ENCODE results near the gene SLC24A3. TPM values are rescaled to one million over a fixed set of nuclear protein-coding genes. Genes with fewer than 3 reads are reported as not detected.

The SLC24A3 gene
- total RNA-seq, 6 experiments from 2014 or later, result not detected

- TF ChIP-seq, protein P1, sequence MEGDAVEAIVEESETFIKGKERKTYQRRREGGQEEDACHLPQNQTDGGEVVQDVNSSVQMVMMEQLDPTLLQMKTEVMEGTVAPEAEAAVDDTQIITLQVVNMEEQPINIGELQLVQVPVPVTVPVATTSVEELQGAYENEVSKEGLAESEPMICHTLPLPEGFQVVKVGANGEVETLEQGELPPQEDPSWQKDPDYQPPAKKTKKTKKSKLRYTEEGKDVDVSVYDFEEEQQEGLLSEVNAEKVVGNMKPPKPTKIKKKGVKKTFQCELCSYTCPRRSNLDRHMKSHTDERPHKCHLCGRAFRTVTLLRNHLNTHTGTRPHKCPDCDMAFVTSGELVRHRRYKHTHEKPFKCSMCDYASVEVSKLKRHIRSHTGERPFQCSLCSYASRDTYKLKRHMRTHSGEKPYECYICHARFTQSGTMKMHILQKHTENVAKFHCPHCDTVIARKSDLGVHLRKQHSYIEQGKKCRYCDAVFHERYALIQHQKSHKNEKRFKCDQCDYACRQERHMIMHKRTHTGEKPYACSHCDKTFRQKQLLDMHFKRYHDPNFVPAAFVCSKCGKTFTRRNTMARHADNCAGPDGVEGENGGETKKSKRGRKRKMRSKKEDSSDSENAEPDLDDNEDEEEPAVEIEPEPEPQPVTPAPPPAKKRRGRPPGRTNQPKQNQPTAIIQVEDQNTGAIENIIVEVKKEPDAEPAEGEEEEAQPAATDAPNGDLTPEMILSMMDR (IDR thresholded peaks at IDR 0.05), result 0 out of 2 replicates have a peak, but pooled peaks have one; percentile 10
- Mint-ChIP-seq H3K36me3 (ENCODE audit: low read depth) (peaks cover 2% of the 10 kb centered on the region), H3K27ac (peak overlapping the region; percentile 94), H3K27me3 (ENCODE audit: insufficient read depth) (peaks cover 2% of the 10 kb centered on the region; the same call in 1 of the 2 replicates), H3K4me3 (peak overlapping the region; percentile 96), H3K9me3 (no peaks in the 10 kb centered on the region), H3K4me1 (ENCODE audit: low read depth) (peaks cover 42% of the 10 kb centered on the region)
- DNase-seq, result no peak
Measured at GRCh38 chr20:19756761-19757486, 544.5 kb downstream of the SLC24A3 start.

- Mint-ChIP-seq H3K4me1 (ENCODE audit: low read depth) (peaks cover 49% of the 10 kb centered on the region), H3K36me3 (ENCODE audit: low read depth) (peaks cover 8% of the 10 kb centered on the region), H3K27me3 (ENCODE audit: insufficient read depth) (0 out of 2 replicates have a peak, but pooled peaks cover 2% of the 10 kb centered on the region), H3K9me3 (no peaks in the 10 kb centered on the region), H3K27ac (peak overlapping the region; percentile 94), H3K4me3 (peak overlapping the region; percentile 96)
- TF ChIP-seq, protein P1 (IDR thresholded peaks at IDR 0.05), result no peak
- DNase-seq, result peak; percentile 74
Measured at GRCh38 chr20:19757487-19758132, 545.2 kb downstream of the SLC24A3 start.

GRCh38 chr20:19758133-19758500 lies 545.7 kb downstream of the SLC24A3 start, which contains the start of gene RIN2:
TSS of gene RIN2 (plus strand) at chr20:19758258. CDS start at chr20:19889602, 131,344 bp downstream.
- Mint-ChIP-seq H3K4me1 (ENCODE audit: low read depth) (peaks cover 49% of the 10 kb centered on the region), H3K27me3 (ENCODE audit: insufficient read depth) (0 out of 2 replicates have a peak, but pooled peaks cover 2% of the 10 kb centered on the region), H3K36me3 (ENCODE audit: low read depth) (peaks cover 9% of the 10 kb centered on the region), H3K9me3 (no peaks in the 10 kb centered on the region), H3K4me3 (peak within 1 kb of the TSS; percentile 96), H3K27ac (peak within 1 kb of the TSS; percentile 94)
- DNase-seq, result no peak
- TF ChIP-seq, protein P1 (IDR thresholded peaks at IDR 0.05), result no peak; the same call in 1 of the 2 replicates

DNA sequence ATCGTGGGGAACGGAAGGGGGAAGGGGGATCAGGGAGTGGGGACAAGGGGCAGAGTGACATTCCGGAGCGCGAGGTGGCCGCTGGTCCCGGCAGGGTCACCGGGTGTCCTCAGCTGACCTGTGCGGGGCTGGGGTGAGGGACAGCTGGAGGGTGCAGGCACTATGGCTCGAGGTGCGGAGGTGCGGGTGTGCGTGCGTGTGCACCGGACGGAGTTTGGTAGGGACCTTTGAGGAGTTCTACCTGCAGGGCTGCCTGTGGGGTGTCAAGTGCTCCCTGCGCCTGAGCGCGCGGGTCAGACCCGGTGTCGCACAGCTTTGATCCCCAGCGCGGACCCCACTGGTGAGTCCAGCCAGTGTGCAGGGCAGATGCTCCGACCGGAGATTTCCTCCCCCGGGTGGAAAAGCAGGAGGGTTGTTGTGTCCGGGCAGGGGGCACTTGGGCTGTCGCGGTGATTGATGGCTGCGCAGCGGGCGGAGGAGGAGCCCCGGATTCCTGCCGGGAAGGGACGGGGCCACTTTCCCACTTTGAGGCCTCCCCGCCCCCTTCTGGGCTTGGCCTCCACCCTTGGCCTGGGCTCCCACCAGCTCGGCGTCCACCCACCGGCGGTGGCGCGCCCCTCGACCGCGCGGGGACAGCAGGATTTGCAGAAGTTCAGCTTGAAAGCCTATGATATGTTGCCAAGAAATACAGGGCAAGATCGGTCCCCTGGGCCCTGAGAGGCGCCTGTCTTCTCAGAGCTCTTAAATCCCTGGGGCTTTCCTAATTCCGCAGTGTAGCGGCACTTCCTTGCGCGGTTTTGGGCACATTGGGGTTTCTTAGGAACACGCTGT lies 546.3 kb downstream of the SLC24A3 start:
- Mint-ChIP-seq H3K27ac (peak overlapping the region; percentile 73), H3K9me3 (no peaks in the 10 kb centered on the region), H3K4me1 (ENCODE audit: low read depth) (peaks cover 52% of the 10 kb centered on the region), H3K4me3 (peak overlapping the region; percentile 96), H3K27me3 (ENCODE audit: insufficient read depth) (0 out of 2 replicates have a peak, but pooled peaks cover 2% of the 10 kb centered on the region), H3K36me3 (ENCODE audit: low read depth) (peaks cover 9% of the 10 kb centered on the region)
- DNase-seq, result no peak
- TF ChIP-seq, protein P1 (IDR thresholded peaks at IDR 0.05), result no peak

DNA sequence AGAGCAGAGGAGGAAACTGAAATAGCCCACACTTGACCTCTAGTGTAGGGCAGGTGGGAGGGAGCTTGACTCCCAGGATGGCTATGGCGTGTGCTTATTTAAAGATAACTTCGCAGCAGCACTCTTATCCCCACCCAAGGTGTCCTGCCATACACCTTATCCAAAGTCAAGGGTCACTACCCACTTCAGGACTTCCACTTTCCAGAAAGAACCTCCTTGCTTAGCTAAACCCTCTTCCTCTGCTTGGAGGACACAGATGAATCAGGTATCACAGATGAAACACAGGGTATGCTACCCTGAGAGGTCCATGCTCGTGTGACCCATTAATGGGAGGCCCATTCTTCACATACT lies 547.9 kb downstream of the SLC24A3 start:
- DNase-seq, result no peak
- H3K4me3 Mint-ChIP-seq, result no peak overlapping the region
- no peak overlapping the region for H3K27ac Mint-ChIP-seq
- H3K27me3 Mint-ChIP-seq (ENCODE audit: insufficient read depth), result no peaks in the 10 kb centered on the region
- H3K4me1 Mint-ChIP-seq (ENCODE audit: low read depth), result peaks cover 62% of the 10 kb centered on the region
- H3K36me3 Mint-ChIP-seq (ENCODE audit: low read depth), result peaks cover 9% of the 10 kb centered on the region
- no peaks in the 10 kb centered on the region for H3K9me3 Mint-ChIP-seq
- TF ChIP-seq, protein P1 (IDR thresholded peaks at IDR 0.05), result no peak
